ENCODE results near the gene MATR3. TPM values are rescaled to one million over a fixed set of nuclear protein-coding genes. Genes with fewer than 3 reads are reported as not detected.
"Not testable (repeated sequence)": the region's sequence is repeated elsewhere in the genome, so short reads cannot be mapped to it uniquely, and the experiment has no call there.

The MATR3 gene
- total RNA-seq, 1 donor from 2014 or later, result 111 TPM

DNA sequence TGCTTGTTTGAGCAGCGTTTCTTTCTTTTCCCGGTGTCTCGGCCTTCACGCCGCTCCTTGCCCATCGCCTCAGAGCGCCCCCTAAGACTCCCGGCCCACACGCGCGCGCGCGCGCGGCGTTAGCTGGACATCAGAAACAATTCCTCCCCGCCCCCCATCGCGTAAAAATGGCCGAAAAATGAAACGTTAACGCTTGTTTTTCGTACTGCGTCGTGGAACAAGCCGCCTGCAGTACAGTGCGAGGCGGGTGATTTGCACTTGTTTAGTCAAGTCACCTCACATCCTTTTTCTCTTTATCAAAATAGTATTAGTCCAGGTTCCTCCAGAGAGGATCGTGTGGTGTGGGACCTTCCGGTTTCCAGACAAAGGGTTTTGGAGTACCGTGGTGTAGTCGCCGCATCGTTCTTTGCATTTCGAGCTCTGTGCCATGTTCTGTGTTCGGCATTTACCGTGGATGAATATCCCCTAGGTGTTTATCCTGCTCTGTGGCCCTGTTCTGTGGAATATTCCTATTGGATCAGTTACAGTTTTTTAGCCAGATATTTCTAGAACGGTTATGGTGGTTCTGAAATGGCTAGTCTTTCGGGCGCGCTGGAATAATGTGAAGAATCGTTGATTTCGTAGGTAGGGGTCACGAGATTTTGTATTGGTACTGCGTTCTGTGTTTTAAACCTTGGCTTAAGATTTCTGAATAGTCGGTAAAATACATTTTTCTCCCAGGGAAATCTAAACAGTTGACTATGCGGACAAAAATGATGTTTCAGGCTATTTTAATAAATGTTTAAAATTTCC lies 1.0 kb downstream of the MATR3 start:
- peak; percentile 61 for ATAC-seq (ENCODE audit: poor library complexity)
- intact Hi-C loops (cut with DNase I), result loop anchor here (10.0 kb wide), 2 partner anchors 50 to 120 kb away; partner anchors contain the start of gene PAIP2

DNA sequence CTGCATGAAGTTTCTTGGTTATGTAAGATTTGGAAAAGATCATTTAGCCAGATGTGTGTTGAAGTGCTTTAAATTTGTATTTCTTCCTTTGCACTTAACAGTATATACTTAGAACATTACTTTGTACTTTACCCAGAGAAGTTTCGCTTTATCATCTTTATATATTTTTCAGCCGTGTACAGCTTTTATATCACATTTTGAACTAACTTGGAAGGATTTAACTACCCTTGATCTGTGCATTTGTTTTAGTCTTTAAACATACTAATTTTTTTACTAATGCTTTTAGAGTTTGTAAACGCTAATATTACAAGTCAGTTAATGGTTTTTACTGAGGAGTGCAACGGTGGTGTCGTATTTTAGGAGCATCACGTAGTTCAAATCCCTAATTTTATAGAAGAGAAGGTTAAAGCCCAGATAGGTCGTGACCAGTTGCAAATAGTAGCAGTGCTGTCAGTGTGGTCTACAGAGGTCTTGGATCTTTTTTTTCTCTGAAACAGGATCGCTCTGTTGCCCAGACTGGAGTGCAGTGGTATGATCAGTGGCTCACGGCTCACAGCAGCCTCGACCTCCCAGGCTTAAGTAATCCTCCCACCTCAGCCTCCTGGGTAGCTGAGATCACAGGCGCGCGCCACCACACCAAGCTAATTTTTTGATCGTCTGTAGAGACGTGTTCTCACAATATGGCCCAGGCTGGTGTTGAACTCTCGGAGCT lies 2.0 kb downstream of the MATR3 start:
- DNase-seq, result no peak
- intact Hi-C loops (cut with DNase I), result loop anchor here (10.0 kb wide), 2 partner anchors 49 to 119 kb away; partner anchors contain the start of gene PAIP2
- no peak for ATAC-seq (ENCODE audit: poor library complexity)

More for the DNA sequence above, 1.0 kb downstream of the MATR3 start:
- DNase-seq, result peak; percentile 83

DNA sequence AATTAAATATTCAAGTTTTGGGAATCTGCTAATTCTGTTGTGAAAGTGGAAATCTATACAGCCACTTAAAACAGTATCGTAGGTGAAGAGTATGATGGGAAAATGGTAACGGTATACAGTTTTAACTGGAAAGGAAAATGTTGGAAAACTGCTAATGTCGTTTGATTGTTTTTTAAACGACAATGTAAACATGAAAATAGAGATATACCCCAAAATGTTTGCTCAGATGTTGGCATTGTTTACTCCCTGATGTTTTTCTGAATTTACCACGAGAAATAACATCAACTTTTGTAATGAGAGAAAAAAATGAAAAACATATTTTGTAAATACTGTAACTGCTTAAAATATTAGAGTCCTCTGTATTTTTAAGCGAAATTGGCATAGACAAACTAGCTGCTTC lies 2.7 kb downstream of the MATR3 start:
- ATAC-seq (ENCODE audit: poor library complexity) (no peak), DNase-seq (no peak)
- intact Hi-C loops (cut with DNase I), result loop anchor here (10.0 kb wide), 2 partner anchors 49 to 119 kb away; partner anchors contain the start of gene PAIP2

DNA sequence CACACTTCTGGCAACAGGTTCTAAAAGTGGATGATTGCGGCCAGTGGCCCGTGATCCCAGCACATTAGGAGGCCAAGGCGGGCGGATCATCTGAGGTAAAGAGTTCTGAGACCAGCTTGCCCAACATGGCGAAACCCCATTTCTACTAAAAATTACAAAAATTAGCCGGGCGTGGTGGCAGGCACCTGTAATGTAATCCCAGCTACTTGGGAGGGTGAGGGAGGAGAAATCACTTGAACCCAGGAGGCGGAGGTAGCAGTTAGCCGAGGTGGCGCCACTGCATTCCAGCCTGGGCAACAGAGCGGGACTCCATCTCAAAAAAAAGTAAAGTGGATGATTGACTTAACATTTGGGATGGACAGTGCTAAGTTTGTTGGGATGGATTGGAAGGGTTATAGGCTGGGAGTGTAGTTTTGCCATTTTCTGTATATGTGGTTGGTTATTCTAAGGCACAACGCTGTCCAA lies 3.4 kb downstream of the MATR3 start:
- ATAC-seq (ENCODE audit: poor library complexity) (no peak), DNase-seq (no peak)
- intact Hi-C loops (cut with DNase I), result loop anchor here (10.0 kb wide), 2 partner anchors 48 to 118 kb away; partner anchors contain the start of gene PAIP2

DNA sequence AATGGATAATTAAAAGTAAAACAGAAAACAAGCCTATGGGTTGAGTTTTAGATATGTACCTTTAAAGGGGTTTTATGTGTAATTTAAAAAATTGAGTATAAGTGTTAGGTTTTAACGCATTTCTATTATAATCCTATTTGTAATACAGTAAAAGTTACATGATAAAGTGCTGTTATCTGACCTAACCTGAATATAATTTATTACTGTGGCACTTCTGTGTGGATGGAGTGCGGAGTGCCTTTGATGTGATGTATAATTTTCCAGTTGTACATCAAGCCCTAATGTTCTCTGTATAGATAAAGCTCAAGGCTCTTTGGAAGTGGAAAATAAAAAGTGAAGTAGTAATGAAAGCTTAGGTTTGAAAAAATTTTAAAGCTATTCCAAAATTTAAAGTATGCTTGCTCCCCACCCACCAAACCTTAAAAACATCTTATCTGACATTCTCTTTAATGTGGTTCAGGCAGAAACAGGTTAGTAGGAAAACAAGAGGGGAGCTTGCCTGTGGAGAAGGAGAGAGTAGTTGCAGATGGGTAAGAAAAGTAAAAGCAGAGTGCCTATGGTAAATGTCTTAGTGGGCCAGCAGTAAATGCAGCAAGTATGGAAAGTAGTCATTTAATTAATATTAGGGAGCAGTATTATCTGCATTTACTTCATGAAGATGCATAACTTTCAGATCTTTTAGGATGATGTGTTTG lies 4.0 kb downstream of the MATR3 start:
- DNase-seq (no peak), ATAC-seq (ENCODE audit: poor library complexity) (no peak)
- intact Hi-C loops (cut with DNase I), result loop anchor here (10.0 kb wide), 2 partner anchors 47 to 117 kb away; partner anchors contain the start of gene PAIP2

DNA sequence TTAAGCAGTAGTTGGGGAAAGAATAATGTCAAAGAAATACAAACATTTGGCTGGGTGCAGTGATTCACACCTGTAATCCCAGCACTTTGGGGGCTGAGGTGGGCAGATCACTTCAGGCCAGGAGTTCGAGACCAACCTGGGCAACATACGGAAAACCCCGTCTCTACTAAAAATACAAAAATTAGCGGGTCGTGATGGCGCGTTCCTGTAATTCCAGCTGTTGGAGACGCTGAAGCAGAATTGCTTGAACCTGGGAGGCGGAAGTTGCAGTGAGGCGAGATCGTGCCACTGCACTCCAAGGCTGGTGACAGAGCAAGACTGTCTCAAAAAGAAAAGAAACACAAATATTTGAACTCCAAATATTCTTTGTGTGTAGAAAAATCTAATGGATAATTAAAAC lies 4.7 kb downstream of the MATR3 start:
- ATAC-seq (ENCODE audit: poor library complexity) (no peak), DNase-seq (no peak)
- intact Hi-C loops (cut with DNase I), result loop anchor here (10.0 kb wide), 2 partner anchors 47 to 117 kb away; partner anchors contain the start of gene PAIP2

DNA sequence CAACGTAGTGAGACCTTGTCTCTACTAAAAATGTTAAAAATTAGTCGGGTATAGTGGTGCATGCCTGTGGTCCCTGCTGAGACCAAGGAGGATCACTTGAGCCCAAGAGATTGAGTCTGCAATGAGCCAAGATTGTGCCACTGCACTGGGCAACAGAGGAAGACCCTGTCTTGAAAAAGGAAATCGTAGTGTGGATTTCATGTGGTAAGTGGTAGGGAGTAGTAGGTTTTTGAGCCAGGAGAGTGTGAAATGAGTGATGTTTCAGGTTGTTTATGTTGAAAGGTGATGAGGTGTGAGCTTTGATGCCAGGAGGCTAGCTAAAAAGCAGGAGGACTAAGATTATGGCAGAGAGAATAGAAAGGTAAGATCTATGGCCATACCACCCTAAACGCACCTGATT lies 5.9 kb downstream of the MATR3 start:
- intact Hi-C loops (cut with DNase I), result loop anchor here (10.0 kb wide), 2 partner anchors 45 to 115 kb away; partner anchors contain the start of gene PAIP2

DNA sequence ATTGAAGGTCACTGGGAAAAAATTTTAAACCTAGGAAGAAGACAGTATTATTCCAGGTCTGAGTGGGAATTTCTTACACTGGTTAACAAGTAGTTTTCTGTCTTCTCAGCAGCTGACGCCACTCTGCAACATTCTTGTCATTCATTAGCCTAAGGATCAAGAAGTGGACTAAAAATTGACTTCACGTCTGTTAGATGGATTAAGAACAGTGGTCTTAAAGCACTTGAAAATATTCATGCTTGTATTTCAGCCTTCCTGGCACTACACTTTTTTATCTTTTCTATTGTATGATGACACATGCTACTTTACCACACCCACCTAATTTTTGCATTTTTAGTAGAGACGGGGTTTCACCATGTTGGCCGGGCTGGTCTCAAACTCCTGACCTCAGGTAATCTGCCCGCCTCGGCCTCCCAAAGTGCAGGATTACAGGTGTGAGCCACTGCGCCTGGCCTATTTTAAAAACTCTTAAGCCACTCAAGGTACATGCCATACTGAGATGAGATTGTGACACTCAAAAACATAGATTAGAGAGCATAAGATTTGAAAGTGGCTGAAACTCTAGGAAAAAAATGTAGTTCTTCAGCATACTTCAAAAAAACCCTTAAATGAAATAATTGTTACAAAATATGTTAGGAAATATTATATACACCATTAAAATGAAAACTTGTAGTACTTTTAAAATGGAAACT lies 8.4 kb downstream of the MATR3 start:
- DNase-seq, result no peak
- ATAC-seq (ENCODE audit: poor library complexity), result no peak
- intact Hi-C loops (cut with DNase I), result no loop called here

More for the DNA sequence above, 5.9 kb downstream of the MATR3 start:
- ATAC-seq (ENCODE audit: poor library complexity), result no peak
- no peak for DNase-seq

DNA sequence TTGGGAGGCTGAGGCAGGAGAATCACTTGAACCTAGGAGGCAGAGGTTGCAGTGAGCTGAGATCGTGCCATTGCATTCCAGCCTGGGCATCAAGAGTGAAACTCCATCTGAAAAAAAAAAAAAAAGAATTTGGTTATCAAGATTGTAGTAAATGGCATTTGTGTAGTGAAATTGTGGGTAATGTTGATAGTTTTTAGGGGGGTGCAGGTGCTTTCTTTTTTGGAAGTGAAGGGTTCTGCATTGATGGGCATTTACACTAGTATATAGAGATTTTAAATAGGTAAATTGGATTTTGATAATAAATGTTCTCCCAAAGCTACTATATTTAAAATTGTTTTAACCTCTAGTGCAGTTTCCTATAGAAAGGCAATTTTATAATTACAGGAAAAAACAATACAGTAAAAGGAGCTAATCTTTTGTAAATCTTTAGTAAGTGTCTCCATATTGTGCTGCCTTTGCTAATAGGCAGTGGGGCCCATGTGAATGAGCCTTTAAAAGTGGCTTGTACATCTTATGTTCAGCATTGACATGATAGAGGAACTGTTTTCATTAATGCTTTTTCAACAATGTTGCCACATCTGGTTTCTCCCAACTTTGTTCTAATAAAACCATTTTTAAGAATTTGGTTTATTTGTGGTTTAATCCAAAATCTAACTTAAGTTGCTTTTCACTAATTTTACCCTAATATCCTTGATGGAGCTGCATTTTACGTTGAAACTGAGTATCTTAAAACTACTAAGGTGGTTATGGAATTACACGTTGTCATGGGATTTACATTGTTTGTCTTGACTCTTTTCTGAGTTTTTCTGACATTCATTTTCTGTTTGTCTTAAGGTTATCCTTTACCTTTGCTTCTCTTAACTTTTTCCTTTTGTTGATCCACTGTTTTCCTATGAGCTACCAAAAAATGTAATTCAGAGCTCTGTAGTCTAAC lies 11.1 kb downstream of the MATR3 start:
- intact Hi-C loops (cut with DNase I), result no loop called here
- ATAC-seq (ENCODE audit: poor library complexity) (no peak), DNase-seq (no peak)

DNA sequence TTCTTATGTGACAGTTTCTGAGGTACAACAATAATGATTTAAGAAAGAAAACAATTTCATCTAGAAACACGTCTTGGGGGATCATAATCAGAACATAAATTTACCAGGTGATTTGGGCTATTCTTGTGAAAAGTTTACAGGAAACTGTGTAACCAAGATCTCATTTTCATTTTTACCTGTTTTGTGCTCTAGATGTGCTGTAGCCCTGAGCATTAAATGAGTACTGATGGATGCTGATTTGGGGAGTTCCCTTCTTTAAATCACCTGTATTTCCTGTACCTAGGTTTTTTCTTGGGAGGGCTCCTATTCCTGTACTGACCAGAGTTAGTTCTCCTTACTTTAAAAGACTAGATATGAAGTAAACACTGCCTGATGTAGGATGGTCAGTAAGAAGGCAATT lies 12.7 kb downstream of the MATR3 start:
- ATAC-seq (ENCODE audit: poor library complexity) (no peak), DNase-seq (no peak)
- intact Hi-C loops (cut with DNase I), result no loop called here

DNA sequence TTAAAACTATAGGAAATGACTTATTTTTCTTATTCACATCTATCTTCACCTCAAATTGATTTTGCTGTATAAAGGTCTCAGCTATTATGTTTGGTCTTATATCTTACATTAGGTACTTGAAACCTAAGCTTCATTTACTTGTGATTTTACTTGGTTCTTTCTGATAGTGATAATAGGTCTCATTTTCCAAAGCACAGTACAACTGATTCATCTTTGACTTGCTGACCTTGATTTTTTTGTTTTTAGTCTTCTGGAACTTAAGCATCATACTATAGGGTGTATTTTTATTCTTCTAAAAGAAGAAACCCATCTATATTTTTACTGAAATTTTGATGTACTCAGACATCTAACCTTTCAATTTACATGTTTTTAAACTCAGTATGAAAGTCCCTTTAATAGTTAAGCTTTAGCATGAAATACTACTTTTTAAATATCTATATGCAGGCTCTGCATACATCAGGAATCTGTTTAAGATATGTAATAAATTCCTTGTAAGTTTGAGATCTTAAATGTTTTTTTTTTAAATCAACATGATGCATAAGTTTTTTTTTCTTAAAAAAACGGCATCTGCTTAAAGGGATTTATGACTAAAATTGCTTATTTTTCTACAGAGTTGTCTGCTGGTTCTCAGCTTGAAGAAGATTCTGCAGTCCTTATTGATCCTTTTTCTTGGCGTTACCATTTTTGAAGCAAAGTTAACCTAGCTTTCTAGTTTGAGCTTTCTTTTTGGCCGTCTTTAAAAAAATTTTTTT lies 13.3 kb downstream of the MATR3 start:
- no peak for DNase-seq
- ATAC-seq (ENCODE audit: poor library complexity), result no peak
- intact Hi-C loops (cut with DNase I), result no loop called here

DNA sequence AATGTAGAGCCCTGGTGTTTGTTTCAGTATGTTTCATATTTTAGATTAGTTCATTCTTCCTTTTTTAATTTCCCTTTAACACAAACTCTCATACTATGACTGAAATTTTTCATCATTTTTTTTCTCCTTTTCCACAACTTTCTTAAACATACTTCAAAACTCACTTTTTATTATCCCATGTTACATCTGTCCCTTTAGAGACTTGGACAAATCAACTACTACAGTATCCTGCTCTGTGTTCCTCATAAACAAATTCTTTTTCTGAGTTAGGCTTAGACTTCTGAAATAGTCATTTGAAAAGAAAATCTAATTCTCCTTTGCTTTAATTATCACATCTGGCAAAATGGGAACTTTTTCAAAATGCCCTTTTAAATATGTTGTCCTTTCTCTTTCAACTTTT lies 15.3 kb downstream of the MATR3 start:
- intact Hi-C loops (cut with DNase I), result no loop called here
- DNase-seq, result no peak
- no peak for ATAC-seq (ENCODE audit: poor library complexity)

DNA sequence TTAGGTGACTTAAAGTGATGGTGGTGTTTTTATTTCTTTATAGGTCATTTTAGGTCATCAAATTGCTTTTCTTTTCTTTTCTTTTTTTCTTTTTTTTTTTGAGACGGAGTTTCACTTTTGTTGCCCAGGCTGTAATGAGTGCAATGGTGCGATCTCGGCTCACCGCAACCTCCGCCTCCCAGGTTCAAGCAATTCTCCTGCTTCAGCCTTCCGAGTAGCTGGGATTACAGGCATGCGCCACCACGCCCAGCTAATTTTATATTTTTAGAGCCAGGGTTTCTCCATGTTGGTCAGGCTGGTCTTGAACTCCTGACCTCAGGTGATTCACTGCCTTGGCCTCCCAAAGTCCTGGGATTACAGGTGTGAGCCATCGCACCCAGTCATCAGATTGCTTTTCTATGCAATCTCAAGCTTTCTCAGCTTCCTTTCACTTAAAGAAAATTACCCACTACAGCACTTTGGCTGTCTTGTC lies 17.2 kb downstream of the MATR3 start:
- DNase-seq; ATAC-seq (ENCODE audit: poor library complexity); intact Hi-C loops (cut with DNase I): not testable (repeated sequence)

DNA sequence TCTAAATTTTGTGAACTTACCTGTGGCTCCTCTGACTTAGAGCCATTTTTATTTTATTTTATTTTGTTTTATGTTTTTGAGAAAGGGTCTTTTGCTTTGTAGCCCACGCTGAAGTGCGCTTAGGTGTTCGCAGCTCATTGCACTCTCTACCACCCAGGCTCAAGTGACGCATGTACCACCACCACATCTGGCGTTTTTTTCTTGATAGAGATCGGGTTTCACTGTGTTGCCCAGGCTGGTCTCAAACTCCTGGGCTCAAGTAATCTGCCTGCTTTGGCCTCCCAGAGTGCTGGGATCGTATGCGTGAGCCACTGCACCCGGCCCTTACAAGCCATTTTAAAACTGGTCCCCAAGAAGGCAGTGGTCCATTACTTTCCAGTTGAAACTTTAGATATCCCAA lies 18.5 kb downstream of the MATR3 start:
- intact Hi-C loops (cut with DNase I), result no loop called here
- ATAC-seq (ENCODE audit: poor library complexity), result peak; percentile 21
- no peak for DNase-seq

DNA sequence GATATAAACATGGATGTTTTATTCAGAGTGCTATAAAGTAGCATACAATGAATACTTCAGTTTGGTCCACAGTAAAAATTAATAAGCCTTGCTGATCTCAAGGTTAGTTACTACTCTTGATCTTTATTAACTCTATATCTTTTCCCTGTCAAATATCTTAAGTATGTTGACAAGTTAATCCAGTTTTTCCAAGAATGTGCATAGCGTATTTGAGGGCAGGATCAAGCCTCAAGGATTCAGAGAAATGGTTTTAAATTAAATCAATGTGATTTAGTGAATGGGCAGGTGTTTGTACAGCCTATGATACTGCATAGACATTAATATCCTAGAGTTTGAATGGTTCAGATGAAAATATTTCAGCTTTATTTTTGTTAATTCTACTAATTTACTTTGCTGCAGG lies 20.7 kb downstream of the MATR3 start:
- DNase-seq, result no peak
- intact Hi-C loops (cut with DNase I), result no loop called here
- no peak for ATAC-seq (ENCODE audit: poor library complexity)

DNA sequence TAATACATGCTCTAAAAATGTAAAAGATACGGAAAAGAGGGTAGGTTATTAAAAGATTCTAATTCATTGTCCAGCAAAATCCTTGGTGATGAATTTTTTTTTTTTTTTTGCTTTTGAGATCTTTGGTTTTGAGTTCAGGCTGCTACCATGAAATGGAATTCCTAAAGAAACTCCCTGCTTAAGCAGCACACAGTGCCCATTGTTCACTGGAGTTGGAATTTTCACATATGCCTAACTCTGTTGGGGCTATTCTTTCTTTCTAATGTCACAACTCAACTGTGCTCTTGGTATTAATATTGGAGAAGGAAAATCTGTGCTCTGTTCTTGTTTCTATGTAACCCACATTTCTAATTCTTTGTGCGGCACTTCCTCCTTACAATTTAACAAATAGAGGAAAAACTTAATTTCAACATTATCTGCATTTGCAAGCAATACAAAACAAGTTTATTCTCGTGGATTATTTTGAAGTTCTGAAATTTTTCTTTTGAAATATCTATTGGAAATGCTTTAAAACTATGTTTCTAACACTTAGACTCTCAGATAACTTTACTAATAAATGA lies 21.6 kb downstream of the MATR3 start:
- intact Hi-C loops (cut with DNase I), result no loop called here
- no peak for DNase-seq
- no peak for ATAC-seq (ENCODE audit: poor library complexity)
